BLaER1 treated with 17β-estradiol and CSF1 and Interleukin-3, amounts not matched to agents 10 nM and 100 nM (cell line): ENCODE data around the gene THAP4.
A peak's percentile ranks its signal among the peaks of the same experiment; 100 is the strongest.

Source experiments
- H3K27ac ChIP-seq, 11 experiments: shearing (Covaris generic); formaldehyde crosslinking; 2 replicates each; pipeline ENCODE4 v1.8.1; 2022
- H3K27me3 ChIP-seq, 11 experiments: shearing (Covaris generic); formaldehyde crosslinking; 2 replicates each; pipeline ENCODE4 v1.8.1; 2022
- H3K36me3 ChIP-seq, 11 experiments: shearing (Covaris generic); formaldehyde crosslinking; 2 replicates each; pipeline ENCODE4 v1.8.1; 2022
- H3K4me1 ChIP-seq, 10 experiments: shearing (Covaris generic); formaldehyde crosslinking; 2 replicates each; pipeline ENCODE4 v1.8.1; 2022
- H3K4me2 ChIP-seq, 11 experiments: shearing (Covaris generic); formaldehyde crosslinking; 2 replicates each; pipeline ENCODE4 v1.8.1; 2022
- H3K4me3 ChIP-seq, 10 experiments: shearing (Covaris generic); formaldehyde crosslinking; 2 replicates each; pipeline ENCODE4 v1.8.1; 2022
- H3K9ac ChIP-seq, 11 experiments: shearing (Covaris generic); formaldehyde crosslinking; 2 replicates each; pipeline ENCODE4 v1.8.1; 2022
- H3K9me3 ChIP-seq, 11 experiments: shearing (Covaris generic); formaldehyde crosslinking; replicated peaks in 1 of 11; 2 replicates each; pipeline ENCODE4 v1.8.1; 2022
- H4K20me1 ChIP-seq, 11 experiments: shearing (Covaris generic); formaldehyde crosslinking; 2 replicates each; pipeline ENCODE4 v1.8.1; 2022
- Cebpa-rat ChIP-seq, 11 experiments: shearing (Covaris generic); IDR thresholded peaks; 2 replicates each; pipeline ENCODE4 v1.8.1; 2022

Gene THAP4

GRCh38 chr2:241656190-241656741, 19.3 kb upstream of the THAP4 start:
- Histone ChIP-seq H3K4me2 (no peak overlapping the region), H3K4me1 (peaks cover 0 to 16% (median 8%) of the 10 kb centered on the region in 10 experiments; a peak in 15 of 20 replicates), H3K9me3 (no peaks in the 10 kb centered on the region), H3K4me3 (no peak overlapping the region), H3K27me3 (no peaks in the 10 kb centered on the region), H4K20me1 (peaks cover 19 to 91% (median 49%) of the 10 kb centered on the region in 11 experiments; a peak in 21 of 22 replicates), H3K9ac (0 out of 22 replicates have a peak overlapping the region, but pooled peaks of 1 of the 11 experiments have one; percentile 3), H3K27ac (no peak overlapping the region), H3K36me3 (peaks cover 91 to 100% (median 98%) of the 10 kb centered on the region in 11 experiments)
- TF ChIP-seq Cebpa-rat (IDR thresholded peaks at IDR 0.05): no peak

- H4K20me1 ChIP-seq: peaks cover 25 to 91% (median 55%) of the 10 kb centered on the region in 11 experiments; a peak in 21 of 22 replicates
- peaks cover 0 to 16% (median 8%) of the 10 kb centered on the region in 10 experiments; a peak in 15 of 20 replicates for H3K4me1 ChIP-seq
- 0 out of 22 replicates have a peak overlapping the region, but pooled peaks of 1 of the 11 experiments have one; percentile 3 for H3K9ac ChIP-seq
- no peak for TF ChIP-seq Cebpa-rat (IDR thresholded peaks at IDR 0.05)
- no peak overlapping the region for H3K4me2 ChIP-seq
- no peak overlapping the region for H3K4me3 ChIP-seq
- H3K27ac ChIP-seq: no peak overlapping the region
- no peaks in the 10 kb centered on the region for H3K9me3 ChIP-seq
- H3K36me3 ChIP-seq: peaks cover 91 to 100% (median 98%) of the 10 kb centered on the region in 11 experiments
- H3K27me3 ChIP-seq: no peaks in the 10 kb centered on the region
Observed at GRCh38 chr2:241655516-241656189, 18.7 kb upstream of the THAP4 start.

DNA sequence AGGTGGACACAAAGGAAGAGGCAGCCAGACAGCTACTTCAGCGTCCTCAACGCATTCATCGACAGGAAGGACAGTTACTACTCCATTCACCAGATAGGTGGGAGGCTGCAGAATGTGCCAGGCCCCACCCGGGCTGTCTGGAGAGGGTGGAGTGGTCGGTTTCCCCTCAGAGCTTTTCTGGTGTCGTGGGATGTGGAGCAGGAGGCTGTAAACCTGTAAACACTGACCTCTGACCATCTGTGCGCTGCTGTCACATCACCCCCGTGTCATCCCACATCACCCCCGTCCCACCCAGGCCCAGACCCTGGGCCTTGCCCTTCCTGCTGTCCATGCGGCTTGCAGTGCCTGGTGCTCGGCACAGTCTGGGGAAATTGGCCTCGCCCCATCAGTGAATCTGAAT, 17.6 kb upstream of the THAP4 start:
- Histone ChIP-seq H3K4me3 (no peak overlapping the region), H3K36me3 (peaks cover 88 to 97% (median 95%) of the 10 kb centered on the region in 11 experiments), H4K20me1 (peaks cover 35 to 94% (median 66%) of the 10 kb centered on the region in 11 experiments; a peak in 21 of 22 replicates), H3K9me3 (no peaks in the 10 kb centered on the region), H3K9ac (0 out of 22 replicates have a peak overlapping the region, but pooled peaks of 1 of the 11 experiments have one; percentile 9), H3K27me3 (no peaks in the 10 kb centered on the region), H3K4me1 (peaks cover 0 to 16% (median 9%) of the 10 kb centered on the region in 10 experiments; a peak in 17 of 20 replicates), H3K27ac (no peak overlapping the region), H3K4me2 (no peak overlapping the region)
- TF ChIP-seq Cebpa-rat (IDR thresholded peaks at IDR 0.05): no peak

GRCh38 chr2:241653210-241653750, 16.3 kb upstream of the THAP4 start:
- peaks cover 48 to 96% (median 70%) of the 10 kb centered on the region in 11 experiments; a peak in 21 of 22 replicates for H4K20me1 ChIP-seq
- H3K4me2 ChIP-seq: no peak overlapping the region
- no peaks in the 10 kb centered on the region for H3K27me3 ChIP-seq
- no peak overlapping the region for H3K27ac ChIP-seq
- H3K4me3 ChIP-seq: no peak overlapping the region
- H3K9ac ChIP-seq: 0 out of 22 replicates have a peak overlapping the region, but pooled peaks of 1 of the 11 experiments have one; percentile 5
- peaks cover 7 to 15% (median 13%) of the 10 kb centered on the region in 10 experiments; a peak in 18 of 20 replicates for H3K4me1 ChIP-seq
- no peaks in the 10 kb centered on the region for H3K9me3 ChIP-seq
- TF ChIP-seq Cebpa-rat (IDR thresholded peaks at IDR 0.05): no peak
- peaks cover 75 to 91% (median 84%) of the 10 kb centered on the region in 11 experiments for H3K36me3 ChIP-seq

DNA sequence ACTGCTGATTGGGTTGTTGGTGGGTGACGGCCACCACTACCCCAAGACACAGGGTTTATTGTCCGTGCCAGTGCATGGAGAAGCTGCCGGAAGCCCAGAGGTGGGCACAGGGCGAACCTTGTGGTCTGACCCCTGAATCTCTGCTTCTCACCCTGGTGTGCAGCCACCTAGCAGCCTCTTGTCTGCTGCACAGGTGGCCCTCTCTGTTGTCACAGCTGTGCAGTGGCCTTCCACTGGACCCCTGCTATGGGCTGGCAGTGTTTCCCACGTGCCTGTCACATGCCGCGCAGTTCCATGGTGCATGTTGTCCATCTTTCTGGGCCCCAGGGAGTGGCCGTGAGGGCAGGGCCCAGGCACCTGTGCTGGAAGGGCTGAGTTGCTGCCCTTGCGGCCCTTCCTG, 15.8 kb upstream of the THAP4 start:
- H3K9ac ChIP-seq: no peak overlapping the region
- TF ChIP-seq Cebpa-rat (IDR thresholded peaks at IDR 0.05): no peak
- peaks cover 72 to 85% (median 79%) of the 10 kb centered on the region in 11 experiments for H3K36me3 ChIP-seq
- peaks cover 53 to 96% (median 73%) of the 10 kb centered on the region in 11 experiments for H4K20me1 ChIP-seq
- H3K9me3 ChIP-seq: no peaks in the 10 kb centered on the region
- H3K4me1 ChIP-seq: peaks cover 1 to 21% (median 16%) of the 10 kb centered on the region in 10 experiments; a peak in 16 of 20 replicates
- H3K4me2 ChIP-seq: no peak overlapping the region
- H3K27me3 ChIP-seq: no peaks in the 10 kb centered on the region
- H3K27ac ChIP-seq: no peak overlapping the region
- no peak overlapping the region for H3K4me3 ChIP-seq

DNA sequence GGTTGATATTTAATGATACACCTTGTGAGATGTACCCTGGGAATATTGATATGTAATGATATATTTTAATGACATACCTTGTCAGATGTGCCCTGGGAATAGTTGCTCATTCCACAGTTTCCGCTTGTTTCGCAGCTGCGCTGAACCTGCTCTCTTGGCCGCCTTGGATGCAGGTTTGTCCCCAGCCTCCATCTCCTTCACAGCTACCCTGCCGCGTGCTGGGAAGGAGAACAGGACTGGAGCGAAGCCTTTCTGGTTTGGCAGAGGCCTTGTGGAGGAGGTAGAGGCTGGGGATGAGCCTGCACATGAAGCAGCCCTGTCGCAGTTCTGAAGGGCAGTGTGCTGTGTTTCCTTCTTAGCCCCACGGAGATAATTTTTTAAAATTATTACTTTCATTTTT, 15.2 kb upstream of the THAP4 start:
- peaks cover 0 to 23% (median 17%) of the 10 kb centered on the region in 10 experiments; a peak in 16 of 20 replicates for H3K4me1 ChIP-seq
- no peak overlapping the region for H3K4me2 ChIP-seq
- H3K4me3 ChIP-seq: no peak overlapping the region
- H3K9ac ChIP-seq: no peak overlapping the region
- no peaks in the 10 kb centered on the region for H3K9me3 ChIP-seq
- H4K20me1 ChIP-seq: peaks cover 59 to 96% (median 73%) of the 10 kb centered on the region in 11 experiments
- TF ChIP-seq Cebpa-rat (IDR thresholded peaks at IDR 0.05): no peak
- H3K36me3 ChIP-seq: peaks cover 69 to 79% (median 73%) of the 10 kb centered on the region in 11 experiments
- H3K27ac ChIP-seq: no peak overlapping the region
- H3K27me3 ChIP-seq: no peaks in the 10 kb centered on the region

DNA sequence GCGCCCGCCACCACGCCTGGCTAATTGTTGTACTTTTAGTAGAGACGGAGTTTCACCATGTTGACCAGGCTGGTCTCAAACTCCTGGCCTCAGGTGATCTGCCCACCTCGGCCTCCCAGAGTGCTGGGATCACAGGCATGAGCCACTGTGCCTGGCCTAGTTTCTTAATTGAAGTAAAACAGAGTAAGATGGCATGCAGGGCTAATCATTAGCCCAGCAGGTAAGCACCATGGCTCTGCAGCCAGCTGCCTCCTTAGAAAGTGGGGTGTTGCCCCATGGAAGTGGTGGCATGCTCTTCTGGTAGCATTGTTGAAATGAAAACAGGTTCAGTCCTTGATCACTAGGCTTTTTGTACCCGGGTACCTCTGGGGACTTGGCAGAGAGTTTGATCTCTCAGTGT, 13.0 kb upstream of the THAP4 start:
- H3K9me3 ChIP-seq: no peaks in the 10 kb centered on the region
- H4K20me1 ChIP-seq: peaks cover 81 to 100% (median 88%) of the 10 kb centered on the region in 11 experiments
- H3K27me3 ChIP-seq: no peaks in the 10 kb centered on the region
- H3K9ac ChIP-seq: peak overlapping the region in 2 of 11 experiments; percentile 1 to 36; a peak in 1 of 22 replicates
- TF ChIP-seq Cebpa-rat (IDR thresholded peaks at IDR 0.05): no peak
- peaks cover 0 to 28% (median 17%) of the 10 kb centered on the region in 10 experiments; a peak in 16 of 20 replicates for H3K4me1 ChIP-seq
- no peak overlapping the region for H3K4me3 ChIP-seq
- H3K36me3 ChIP-seq: peaks cover 49 to 78% (median 71%) of the 10 kb centered on the region in 11 experiments
- H3K27ac ChIP-seq: no peak overlapping the region
- H3K4me2 ChIP-seq: no peak overlapping the region

GRCh38 chr2:241649404-241649803, 12.4 kb upstream of the THAP4 start:
- Histone ChIP-seq H3K9me3 (no peaks in the 10 kb centered on the region), H3K9ac (peak overlapping the region in 1 of 11 experiments; percentile 35; a peak in 1 of 22 replicates), H3K27me3 (no peaks in the 10 kb centered on the region), H3K4me2 (peak overlapping the region in 5 of 11 experiments; percentile 19 to 58 (median 52); a peak in 9 of 22 replicates), H3K36me3 (peaks cover 44 to 78% (median 71%) of the 10 kb centered on the region in 11 experiments), H4K20me1 (peaks cover 86 to 100% (median 93%) of the 10 kb centered on the region in 11 experiments), H3K27ac (no peak overlapping the region), H3K4me3 (no peak overlapping the region), H3K4me1 (peaks cover 0 to 28% (median 17%) of the 10 kb centered on the region in 10 experiments; a peak in 16 of 20 replicates)
- TF ChIP-seq Cebpa-rat (IDR thresholded peaks at IDR 0.05): no peak
